CD14-positive monocyte (primary cell): ENCODE measurements around the gene ADAM23. TPM values are rescaled to one million over a fixed set of nuclear protein-coding genes. Genes with fewer than 3 reads are reported as not detected.

Experiments used
- DNase-seq, 3 donors: peaks; one replicate each; pipeline ENCODE4 v3.0.0-alpha.2; 2011 to 2022
- H2AFZ ChIP-seq: 2 replicates; pipeline ENCODE4 v1.6.0; 2012; ENCODE audit warnings: mild to moderate bottlenecking, low read depth, low read length, inconsistent platforms; ENCODE audit not compliant: insufficient read depth, poor library complexity, severe bottlenecking
- H3K27ac ChIP-seq, 2 donors: 1 replicate in 1 of 2; 2 replicates in 1 of 2; pipeline ENCODE4 v1.5.1; 2012 to 2013; ENCODE audit warnings: low read length in 2 of 2, control low read depth in 1 of 2, inconsistent platforms in 1 of 2, low read depth in 1 of 2, mild to moderate bottlenecking in 1 of 2
- H3K27me3 ChIP-seq, 2 donors: one replicate each; pipeline versions ENCODE4 v1.6.0 to v1.6.1; 2011 to 2013; ENCODE audit warnings: low read length in 2 of 2; ENCODE audit not compliant: control insufficient read depth in 2 of 2, insufficient read depth in 2 of 2
- H3K36me3 ChIP-seq, 2 donors: replicated peaks in 1 of 2; 1 replicate in 1 of 2; 2 replicates in 1 of 2; pipeline versions ENCODE4 v1.5.1 to v1.6.1; 2012 to 2013; ENCODE audit warnings: low read length in 2 of 2, control low read depth in 1 of 2, inconsistent platforms in 1 of 2, mild to moderate bottlenecking in 1 of 2; ENCODE audit not compliant: insufficient read depth in 2 of 2, control insufficient read depth in 1 of 2
- H3K4me1 ChIP-seq, 2 donors: 1 replicate in 1 of 2; 2 replicates in 1 of 2; pipeline versions ENCODE4 v1.5.1 to v1.6.1; 2012 to 2013; ENCODE audit warnings: low read length in 2 of 2, control low read depth in 1 of 2, inconsistent platforms in 1 of 2, mild to moderate bottlenecking in 1 of 2, moderate library complexity in 1 of 2; ENCODE audit not compliant: insufficient read depth in 2 of 2, control insufficient read depth in 1 of 2
- H3K4me2 ChIP-seq: replicated peaks from 2 replicates; pipeline ENCODE3; 2012; ENCODE audit warnings: low read length, moderate library complexity, mild to moderate bottlenecking; ENCODE audit not compliant: poor library complexity, severe bottlenecking; ENCODE audit errors: extremely low read depth
- H3K4me3 ChIP-seq, 3 experiments: fragments of 200-600 bp in 1 of 3; sonication (generic) in 1 of 3; replicated peaks in 1 of 3; 1 replicate in 2 of 3; 2 replicates in 1 of 3; pipeline ENCODE4 v1.5.1; 2011 to 2013; ENCODE audit warnings: low read length in 3 of 3, mild to moderate bottlenecking in 3 of 3, control low read depth in 2 of 3, low read depth in 2 of 3, inconsistent platforms in 1 of 3, moderate library complexity in 1 of 3
- H3K79me2 ChIP-seq: 2 replicates; pipeline ENCODE4 v1.6.0; 2012; ENCODE audit warnings: mild to moderate bottlenecking, control low read depth, inconsistent platforms, low read length, moderate library complexity; ENCODE audit not compliant: insufficient read depth
- H3K9ac ChIP-seq: 2 replicates; pipeline ENCODE4 v1.6.0; 2017; ENCODE audit warnings: low read length, mild to moderate bottlenecking; ENCODE audit not compliant: insufficient read depth, poor library complexity, severe bottlenecking
- H3K9me3 ChIP-seq, 2 donors: replicated peaks in 1 of 2; 1 replicate in 1 of 2; 2 replicates in 1 of 2; pipeline versions ENCODE4 v1.5.1 to v1.6.1; 2012 to 2013; ENCODE audit warnings: low read length in 2 of 2, control low read depth in 1 of 2; ENCODE audit not compliant: control insufficient read depth in 1 of 2, insufficient read depth in 1 of 2
- H4K20me1 ChIP-seq: 2 replicates; pipeline ENCODE4 v1.6.0; 2012; ENCODE audit warnings: mild to moderate bottlenecking, low read length, control low read depth, moderate library complexity; ENCODE audit not compliant: insufficient read depth
- H3K27ac Mint-ChIP-seq, 7 donors: one replicate each; pipeline ENCODE4 v1.8.0; 2020; ENCODE audit warnings: mild to moderate bottlenecking in 7 of 7, mixed read lengths in 7 of 7, moderate library complexity in 6 of 7, inconsistent platforms in 2 of 7
- H3K27me3 Mint-ChIP-seq, 3 donors: one replicate each; pipeline ENCODE4 v1.8.0; 2021 to 2022; ENCODE audit warnings: low read depth in 3 of 3, mild to moderate bottlenecking in 3 of 3, mixed read lengths in 3 of 3, moderate library complexity in 3 of 3, inconsistent platforms in 1 of 3
- H3K36me3 Mint-ChIP-seq, 2 donors: one replicate each; pipeline ENCODE4 v1.8.0; 2020; ENCODE audit warnings: mixed read lengths in 2 of 2, inconsistent platforms in 1 of 2, mild to moderate bottlenecking in 1 of 2
- H3K4me1 Mint-ChIP-seq: one replicate; pipeline ENCODE4 v1.8.0; 2020; ENCODE audit warnings: mild to moderate bottlenecking, mixed read lengths
- H3K4me3 Mint-ChIP-seq, 2 donors: one replicate each; pipeline ENCODE4 v1.8.0; 2020; ENCODE audit warnings: mild to moderate bottlenecking in 2 of 2, mixed read lengths in 2 of 2, moderate library complexity in 1 of 2
- H3K9me3 Mint-ChIP-seq, 7 donors: one replicate each; pipeline ENCODE4 v1.8.0; 2020 to 2022; ENCODE audit warnings: mixed read lengths in 7 of 7, mild to moderate bottlenecking in 6 of 7, moderate library complexity in 6 of 7, inconsistent platforms in 2 of 7
- CTCF ChIP-seq: fragments of 200-600 bp; IDR thresholded peaks from one replicate; pipeline ENCODE4 v1.8.0; 2022; ENCODE audit warnings: antibody characterized with exemption, mild to moderate bottlenecking
- WGBS: methylation state at CpG from one replicate; pipeline ENCODE4 v1.1.5; 2013; ENCODE audit warnings: missing lambda C conversion rate; ENCODE audit not compliant: insufficient coverage; 5-methylcytosine and 5-hydroxymethylcytosine counted together
- intact Hi-C, 2 donors: fragments of 100-400 bp; cut with micrococcal nuclease; formaldehyde crosslinking; loops; one replicate each; pipeline versions ENCODE4 v1.15.0 to v1.15.1; 2023
- polyA plus RNA-seq, 3 donors: library from polyadenylated mRNA; depleted of rRNA in 1 of 3; unstranded in 2 of 3; stranded (reverse) in 1 of 3; fragments of 300-500 nt in 2 of 3; fragments of >200 nt in 1 of 3; fragmentation: Illumina TruSeq in 2 of 3; gene quantifications; 1 replicate in 2 of 3; 2 replicates in 1 of 3; pipeline ENCODE4 v1.2.3, GENCODE V29; 2012 to 2021

ADAM23 gene
- polyA plus RNA-seq, 3 donors, result not detected

GRCh38 chr2:206488053-206488452, 44.7 kb downstream of the ADAM23 start:
- Histone ChIP-seq H3K9me3 (no peaks in the 10 kb centered on the region), H3K9ac (no peak overlapping the region), H3K27me3 (no peaks in the 10 kb centered on the region), H4K20me1 (no peaks in the 10 kb centered on the region), H3K4me1 (no peaks in the 10 kb centered on the region), H3K27ac (no peak overlapping the region), H3K36me3 (no peaks in the 10 kb centered on the region), H3K79me2 (no peaks in the 10 kb centered on the region), H3K4me2 (no peak overlapping the region), H3K4me3 (no peak overlapping the region), H2AFZ (no peak overlapping the region)
- TF ChIP-seq CTCF, result no peak
- peaks cover 0 to 6% (median 2%) of the 10 kb centered on the region in 3 donors for H3K27me3 Mint-ChIP-seq
- H3K4me1 Mint-ChIP-seq, result no peaks in the 10 kb centered on the region
- no peak for DNase-seq
- no peak overlapping the region for H3K4me3 Mint-ChIP-seq
- peak overlapping the region in 1 of 7 donors; percentile 8 for H3K27ac Mint-ChIP-seq
- no peaks in the 10 kb centered on the region for H3K36me3 Mint-ChIP-seq
- WGBS, result 90% methylated on average over 7 of the region's 7 CpGs
- intact Hi-C loops, result no loop called here
- peaks cover 4 to 11% (median 5%) of the 10 kb centered on the region in 7 donors for H3K9me3 Mint-ChIP-seq

- no peak overlapping the region for H3K4me3 ChIP-seq
- TF ChIP-seq CTCF, result no peak
- intact Hi-C loops, result no loop called here
- H2AFZ ChIP-seq, result no peak overlapping the region
- H3K4me2 ChIP-seq, result no peak overlapping the region
- Mint-ChIP-seq H3K36me3 (no peaks in the 10 kb centered on the region), H3K27me3 (peaks cover 0 to 6% (median 2%) of the 10 kb centered on the region in 3 donors), H3K9me3 (peaks cover 4 to 11% (median 5%) of the 10 kb centered on the region in 7 donors), H3K4me1 (no peaks in the 10 kb centered on the region), H3K27ac (no peak overlapping the region), H3K4me3 (no peak overlapping the region)
- 100% methylated on average over 1 of the region's 1 CpG for WGBS
- no peaks in the 10 kb centered on the region for H3K79me2 ChIP-seq
- no peaks in the 10 kb centered on the region for H3K27me3 ChIP-seq
- H3K9ac ChIP-seq, result no peak overlapping the region
- no peak overlapping the region for H3K27ac ChIP-seq
- no peaks in the 10 kb centered on the region for H3K36me3 ChIP-seq
- no peak for DNase-seq
- no peaks in the 10 kb centered on the region for H3K4me1 ChIP-seq
- H3K9me3 ChIP-seq, result no peaks in the 10 kb centered on the region
- H4K20me1 ChIP-seq, result no peaks in the 10 kb centered on the region
These were observed 45.3 kb downstream of the ADAM23 start for GRCh38 chr2:206488623-206489022.
